C4-2B (cell line): ENCODE results near the gene CTNNB1.

Experiments
- ZFX ChIP-seq: fragments of 450-650 bp; IDR thresholded peaks from 2 replicates; pipeline ENCODE4 v1.6.1; 2017
- TF ChIP-seq, protein P1 (sequence below): fragments of 450-650 bp; conservative IDR thresholded peaks from 2 replicates; pipeline ENCODE4 v1.5.1; 2017; ENCODE audit warnings: mild to moderate bottlenecking

DNA sequence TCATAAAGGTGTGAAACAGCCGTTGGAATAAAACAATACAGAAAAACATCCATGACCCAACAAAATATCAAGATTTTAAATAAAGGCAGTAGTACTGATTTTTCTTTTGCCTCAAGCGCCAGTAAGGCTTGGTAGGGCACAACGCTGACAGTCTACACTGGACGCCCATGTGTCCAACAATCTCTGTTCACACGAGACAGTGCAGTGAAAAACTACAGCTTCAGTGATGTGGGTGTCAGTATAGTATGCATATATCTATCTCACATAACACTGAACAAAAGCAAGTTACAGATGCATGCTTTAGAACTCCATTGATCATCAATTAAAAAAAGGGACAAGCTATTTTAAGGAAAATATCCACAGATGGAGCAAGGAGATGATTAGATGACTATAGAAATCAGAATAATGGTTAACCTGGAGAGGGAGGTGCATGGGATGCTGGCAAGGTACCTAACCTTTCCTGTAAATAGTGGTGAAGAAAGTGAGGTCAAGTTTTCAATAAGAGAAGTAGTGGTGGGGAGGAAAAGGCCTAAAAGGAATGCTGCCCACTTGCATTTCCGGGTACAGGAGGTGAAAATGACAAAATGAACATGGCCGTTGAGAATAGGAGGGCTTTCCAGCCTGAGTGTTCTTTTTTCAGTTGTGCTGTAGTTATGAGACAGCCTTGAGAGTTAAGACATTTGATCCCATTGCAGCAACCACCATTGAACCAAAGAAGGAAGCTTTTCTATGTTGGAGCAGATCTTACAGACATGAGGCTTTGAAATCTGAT lies 42.7 kb downstream of the CTNNB1 start:
- TF ChIP-seq, protein P1, sequence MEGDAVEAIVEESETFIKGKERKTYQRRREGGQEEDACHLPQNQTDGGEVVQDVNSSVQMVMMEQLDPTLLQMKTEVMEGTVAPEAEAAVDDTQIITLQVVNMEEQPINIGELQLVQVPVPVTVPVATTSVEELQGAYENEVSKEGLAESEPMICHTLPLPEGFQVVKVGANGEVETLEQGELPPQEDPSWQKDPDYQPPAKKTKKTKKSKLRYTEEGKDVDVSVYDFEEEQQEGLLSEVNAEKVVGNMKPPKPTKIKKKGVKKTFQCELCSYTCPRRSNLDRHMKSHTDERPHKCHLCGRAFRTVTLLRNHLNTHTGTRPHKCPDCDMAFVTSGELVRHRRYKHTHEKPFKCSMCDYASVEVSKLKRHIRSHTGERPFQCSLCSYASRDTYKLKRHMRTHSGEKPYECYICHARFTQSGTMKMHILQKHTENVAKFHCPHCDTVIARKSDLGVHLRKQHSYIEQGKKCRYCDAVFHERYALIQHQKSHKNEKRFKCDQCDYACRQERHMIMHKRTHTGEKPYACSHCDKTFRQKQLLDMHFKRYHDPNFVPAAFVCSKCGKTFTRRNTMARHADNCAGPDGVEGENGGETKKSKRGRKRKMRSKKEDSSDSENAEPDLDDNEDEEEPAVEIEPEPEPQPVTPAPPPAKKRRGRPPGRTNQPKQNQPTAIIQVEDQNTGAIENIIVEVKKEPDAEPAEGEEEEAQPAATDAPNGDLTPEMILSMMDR = no peak
- TF ChIP-seq ZFX = no peak
